Adrenal gland (tissue), 5 donors: ENCODE measurements around the gene PDE8A.

ENCODE experiments used
- POLR2A ChIP-seq, 2 donors: fragments of 450-650 bp; IDR thresholded peaks; one replicate each; pipeline ENCODE4 v1.6.1; 2017; ENCODE audit warnings: antibody characterized with exemption in 2 of 2, mild to moderate bottlenecking in 2 of 2, moderate library complexity in 1 of 2
- TF ChIP-seq, protein P1 (sequence below), 6 experiments: fragments of 450-650 bp in 4 of 6; fragments of 200-600 bp in 2 of 6; sonication (generic) in 1 of 6; IDR thresholded peaks; 1 replicate in 5 of 6; 2 replicates in 1 of 6; pipeline versions ENCODE4 v1.5.1 to v1.8.0; 2016 to 2021; ENCODE audit warnings: antibody characterized with exemption in 6 of 6, mild to moderate bottlenecking in 2 of 6, moderate library complexity in 1 of 6
- donor health status: DM: no; HTN: no; CAD: no.

DNA sequence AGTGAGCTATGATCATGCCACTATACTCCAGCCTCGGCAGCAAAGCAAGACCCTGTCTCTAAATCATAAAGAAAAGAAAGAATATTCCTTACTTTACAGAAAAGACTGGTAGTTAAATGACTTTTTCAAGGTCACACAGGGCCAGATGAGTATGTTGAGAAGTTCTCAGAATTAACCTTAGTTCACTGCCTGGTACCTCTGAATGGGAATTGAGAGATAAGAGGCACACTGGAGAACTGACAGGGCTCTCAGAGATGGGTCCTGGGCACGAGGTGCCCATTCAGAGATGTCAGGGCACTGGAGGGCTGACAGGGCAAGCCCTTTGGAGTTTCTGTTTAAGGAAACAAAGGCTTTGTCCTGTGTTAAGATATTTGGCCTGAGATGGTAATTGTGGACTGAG is 157.7 kb downstream of the PDE8A start:
- TF ChIP-seq, protein P1, sequence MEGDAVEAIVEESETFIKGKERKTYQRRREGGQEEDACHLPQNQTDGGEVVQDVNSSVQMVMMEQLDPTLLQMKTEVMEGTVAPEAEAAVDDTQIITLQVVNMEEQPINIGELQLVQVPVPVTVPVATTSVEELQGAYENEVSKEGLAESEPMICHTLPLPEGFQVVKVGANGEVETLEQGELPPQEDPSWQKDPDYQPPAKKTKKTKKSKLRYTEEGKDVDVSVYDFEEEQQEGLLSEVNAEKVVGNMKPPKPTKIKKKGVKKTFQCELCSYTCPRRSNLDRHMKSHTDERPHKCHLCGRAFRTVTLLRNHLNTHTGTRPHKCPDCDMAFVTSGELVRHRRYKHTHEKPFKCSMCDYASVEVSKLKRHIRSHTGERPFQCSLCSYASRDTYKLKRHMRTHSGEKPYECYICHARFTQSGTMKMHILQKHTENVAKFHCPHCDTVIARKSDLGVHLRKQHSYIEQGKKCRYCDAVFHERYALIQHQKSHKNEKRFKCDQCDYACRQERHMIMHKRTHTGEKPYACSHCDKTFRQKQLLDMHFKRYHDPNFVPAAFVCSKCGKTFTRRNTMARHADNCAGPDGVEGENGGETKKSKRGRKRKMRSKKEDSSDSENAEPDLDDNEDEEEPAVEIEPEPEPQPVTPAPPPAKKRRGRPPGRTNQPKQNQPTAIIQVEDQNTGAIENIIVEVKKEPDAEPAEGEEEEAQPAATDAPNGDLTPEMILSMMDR (IDR thresholded peaks at IDR 0.05) = no peak
- no peak for TF ChIP-seq POLR2A (IDR thresholded peaks at IDR 0.05)
